HG03521 (cell line): Measurements from ENCODE around the gene TBC1D22A.

ENCODE experiments used
- ATAC-seq: cut with Tn5 transposase; IDR thresholded peaks from one replicate; pipeline ENCODE4 v1.9.1; 2021; ENCODE audit warnings: mild to moderate bottlenecking, moderate library complexity; ENCODE audit not compliant: unreplicated experiment

Gene TBC1D22A

DNA sequence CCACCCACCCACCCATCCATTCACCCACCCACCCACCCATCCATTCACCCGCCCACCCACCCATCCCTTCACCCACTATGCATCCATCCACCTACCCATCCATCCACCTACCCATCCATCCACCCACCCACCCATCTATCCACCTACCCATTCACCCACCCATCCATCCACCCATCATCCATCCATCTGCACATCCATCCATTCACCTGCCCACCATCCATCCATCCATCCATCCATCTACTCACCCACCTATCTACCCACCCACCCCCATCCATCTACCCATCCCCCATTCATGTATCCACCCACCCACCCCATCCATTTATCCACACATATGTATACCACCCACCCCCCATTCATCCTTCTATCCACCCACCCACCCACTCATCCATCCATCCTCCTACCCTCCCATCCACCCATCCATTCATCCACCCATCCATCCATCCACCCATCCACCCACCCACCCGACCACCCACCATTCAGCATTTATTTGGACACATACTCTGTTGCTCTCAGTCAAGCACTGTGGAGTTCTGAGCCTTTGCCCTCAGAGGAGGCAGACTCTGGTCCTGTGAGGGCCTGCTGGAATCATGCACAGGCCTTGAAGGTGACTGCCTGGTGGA is 380.1 kb downstream of the TBC1D22A start:
- ATAC-seq: no peak

- ATAC-seq: no peak
These were observed 380.9 kb downstream of the TBC1D22A start for GRCh38 chr22:47143249-47143938.

- no peak for ATAC-seq
These were observed 381.8 kb downstream of the TBC1D22A start for GRCh38 chr22:47144076-47144765.

DNA sequence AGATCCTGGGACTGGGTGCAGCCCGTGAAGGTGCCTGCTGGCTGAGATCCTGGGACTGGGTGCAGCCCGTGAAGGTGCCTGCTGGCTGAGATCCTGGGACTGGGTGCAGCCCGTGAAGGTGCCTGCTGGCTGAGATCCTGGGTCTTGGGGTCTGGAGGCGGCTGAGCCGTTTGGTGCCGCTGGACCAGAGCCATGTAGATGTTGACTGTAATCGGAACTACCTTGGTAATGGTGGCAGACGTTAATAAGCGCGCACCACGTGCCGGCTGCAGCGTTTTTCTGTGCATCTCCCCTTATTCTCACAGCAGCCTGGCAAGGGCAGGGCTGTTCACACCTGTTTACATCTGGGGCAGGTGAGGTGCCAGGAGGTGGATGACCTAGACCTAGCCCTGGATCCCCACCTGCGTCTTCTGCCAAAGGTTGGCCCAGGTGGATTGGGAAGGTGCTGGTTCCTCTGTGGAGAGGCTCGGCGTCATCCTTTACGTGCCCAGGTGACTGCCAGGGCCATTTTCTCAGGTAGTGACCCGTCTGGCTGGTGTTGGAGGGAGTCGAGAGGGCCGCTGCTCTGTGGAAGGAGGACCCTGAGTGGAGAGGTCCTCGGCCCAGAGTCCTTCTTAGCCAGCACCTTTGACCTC is 382.5 kb downstream of the TBC1D22A start:
- ATAC-seq: no peak

- ATAC-seq: no peak
These were observed 383.4 kb downstream of the TBC1D22A start for GRCh38 chr22:47145883-47146282.

DNA sequence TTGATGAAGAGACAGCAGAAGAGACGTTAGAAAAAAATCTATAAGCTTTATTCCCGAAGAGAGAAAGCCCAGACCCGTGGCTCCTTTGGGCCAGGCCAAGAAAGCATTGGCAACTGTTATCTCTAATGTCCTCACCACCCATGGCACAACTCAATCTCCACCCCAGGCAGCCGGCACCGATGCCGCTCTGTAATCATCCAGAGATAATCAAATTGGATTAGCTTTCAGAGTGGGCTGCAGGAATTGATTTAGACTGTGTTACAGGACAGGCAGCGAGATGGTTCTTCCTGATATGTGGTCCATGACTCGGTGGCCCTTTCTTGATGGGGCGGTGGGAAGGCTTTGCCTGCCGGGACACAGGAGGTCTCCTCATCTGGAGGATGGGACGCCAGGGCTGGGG is 383.9 kb downstream of the TBC1D22A start:
- ATAC-seq: no peak

- no peak for ATAC-seq
These were observed 384.5 kb downstream of the TBC1D22A start for GRCh38 chr22:47146941-47147340.

DNA sequence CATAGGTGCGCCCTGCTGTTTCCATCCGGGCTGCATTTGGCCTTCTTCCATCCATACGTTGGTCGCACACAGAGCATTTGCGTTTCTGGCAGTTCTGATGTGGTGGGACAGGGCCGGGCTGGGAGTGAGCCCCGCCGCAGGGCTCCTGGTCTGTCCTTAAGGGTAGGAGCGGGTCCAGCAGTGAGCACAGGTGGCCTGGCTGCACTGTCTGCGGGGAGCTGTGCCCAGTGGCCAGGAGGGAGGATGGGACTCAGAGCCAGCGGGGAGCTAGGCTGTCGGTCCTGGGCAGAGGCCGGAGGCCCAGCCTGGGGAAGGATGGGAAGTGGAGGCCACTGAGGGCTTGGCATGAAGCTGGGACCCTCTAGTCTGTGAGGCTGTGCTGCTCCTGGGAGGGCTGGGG is 385.1 kb downstream of the TBC1D22A start:
- no peak for ATAC-seq

- ATAC-seq: no peak
These were observed 386.1 kb downstream of the TBC1D22A start for GRCh38 chr22:47148510-47148909.

DNA sequence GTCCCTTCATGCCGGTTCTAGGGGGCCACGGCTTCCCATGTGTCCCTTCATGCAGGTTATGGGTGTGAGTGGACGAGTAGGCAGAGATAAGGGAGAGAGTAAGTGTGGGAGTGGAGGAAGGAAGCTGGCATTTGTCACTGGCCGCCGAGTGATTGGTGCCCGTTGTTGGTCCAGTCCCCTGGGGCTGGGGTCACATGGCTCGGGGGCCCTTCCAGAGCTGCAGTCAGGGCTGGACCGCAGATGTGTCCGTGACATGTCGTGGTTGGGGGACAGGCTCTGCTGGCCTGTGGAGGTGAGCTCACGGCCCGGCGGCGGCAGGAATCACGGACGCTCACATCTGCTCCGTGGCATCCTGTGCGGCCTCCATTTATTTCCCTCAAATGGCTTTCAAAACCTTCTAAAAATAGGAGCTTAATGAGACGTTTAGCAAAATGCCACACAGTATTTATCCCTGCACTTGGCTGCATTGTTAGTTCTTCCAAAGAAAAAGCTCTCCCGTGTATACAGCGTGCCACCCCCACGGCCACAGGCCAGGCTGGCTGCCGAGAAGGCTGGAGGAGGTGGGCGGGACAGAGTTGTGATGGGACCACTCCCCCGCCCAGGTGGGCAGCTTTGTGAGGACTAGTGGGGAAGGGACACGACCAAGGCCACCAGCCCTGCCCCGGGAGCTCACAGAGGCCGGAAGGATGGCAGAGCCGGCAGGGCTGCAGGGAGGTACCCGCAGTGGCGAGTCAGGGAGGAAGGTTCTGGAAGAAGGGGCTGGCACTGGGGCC is 386.7 kb downstream of the TBC1D22A start:
- no peak for ATAC-seq

DNA sequence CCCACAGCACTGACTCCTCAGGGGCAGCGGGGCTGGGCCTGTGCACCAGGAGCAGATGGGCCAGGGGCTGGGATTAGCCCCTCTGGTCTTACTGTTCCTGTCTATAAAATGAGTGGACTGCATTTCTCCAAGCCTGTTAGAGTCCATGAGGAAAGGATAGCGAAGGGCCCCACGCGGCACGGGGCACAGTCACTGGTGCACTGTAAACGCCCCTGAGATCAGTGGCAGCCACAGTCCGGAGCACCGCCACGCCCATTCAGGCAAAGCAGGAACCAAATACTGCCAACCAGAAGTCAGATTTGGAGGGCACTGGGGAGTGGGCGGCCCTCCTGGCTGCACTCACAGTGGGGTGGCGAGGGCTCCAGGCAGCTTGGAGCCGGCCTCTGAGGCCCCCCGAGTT is 387.5 kb downstream of the TBC1D22A start:
- ATAC-seq: no peak

DNA sequence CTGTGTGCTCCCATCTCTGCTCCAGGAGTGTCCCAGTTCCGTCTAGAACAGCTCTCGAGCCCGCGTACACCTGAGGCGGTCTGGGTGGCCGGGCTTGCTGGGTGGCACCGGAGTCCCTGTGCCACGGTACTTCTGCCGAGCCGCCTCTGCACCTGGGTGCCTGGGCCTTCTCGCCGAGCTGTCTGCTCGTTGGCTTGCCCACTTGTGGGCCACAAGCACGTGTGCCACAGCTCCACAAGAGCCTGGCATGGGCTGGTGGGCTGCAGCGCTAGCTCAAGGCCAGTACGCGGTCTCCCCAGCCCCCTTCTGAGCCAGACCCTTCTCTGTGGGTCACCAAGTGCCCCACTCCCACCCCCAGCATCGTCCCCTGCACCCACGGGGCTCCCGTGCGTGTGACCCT is 388.0 kb downstream of the TBC1D22A start:
- ATAC-seq: no peak

GRCh38 chr22:47151064-47151463 is 388.6 kb downstream of the TBC1D22A start:
- no peak for ATAC-seq

DNA sequence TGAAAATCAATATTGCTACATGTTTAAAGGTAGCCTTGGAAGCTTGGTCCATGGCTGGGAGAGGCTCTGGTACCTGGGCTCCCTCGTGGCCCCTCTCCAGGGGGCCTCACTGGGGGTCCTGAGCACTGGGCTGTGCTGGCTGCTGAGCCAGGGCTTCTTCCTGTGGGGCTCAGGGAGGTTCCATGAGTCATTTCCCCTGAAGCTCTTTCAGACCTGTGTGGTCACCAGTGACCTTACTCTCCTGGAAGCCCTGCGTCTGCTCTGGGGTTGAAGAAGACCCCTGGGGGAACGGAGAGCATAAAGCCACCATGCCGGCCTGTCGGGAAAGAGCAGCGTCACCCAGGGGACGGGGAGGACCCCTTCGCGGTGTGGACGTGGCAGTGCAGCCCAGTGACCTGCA is 389.0 kb downstream of the TBC1D22A start:
- no peak for ATAC-seq

DNA sequence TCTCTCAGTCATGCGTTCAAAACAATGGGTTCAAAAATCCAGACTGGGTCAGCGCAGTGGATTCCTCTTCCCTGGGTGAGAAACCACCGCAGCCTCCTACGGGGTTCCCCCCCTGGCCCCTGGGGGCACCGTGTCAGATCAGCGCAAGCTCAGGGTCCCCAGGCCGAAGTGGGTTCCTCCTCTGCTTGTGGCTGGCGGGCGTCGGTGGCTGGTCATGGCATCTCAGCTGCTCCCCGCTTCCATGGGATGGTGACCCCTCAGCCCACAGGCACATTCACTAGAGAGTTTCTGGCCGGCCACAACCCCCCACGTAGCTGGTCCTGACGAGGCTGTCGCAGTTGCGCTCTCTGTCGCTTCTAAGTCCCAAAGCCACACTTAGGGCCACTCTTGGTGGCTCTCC is 389.8 kb downstream of the TBC1D22A start:
- no peak for ATAC-seq

DNA sequence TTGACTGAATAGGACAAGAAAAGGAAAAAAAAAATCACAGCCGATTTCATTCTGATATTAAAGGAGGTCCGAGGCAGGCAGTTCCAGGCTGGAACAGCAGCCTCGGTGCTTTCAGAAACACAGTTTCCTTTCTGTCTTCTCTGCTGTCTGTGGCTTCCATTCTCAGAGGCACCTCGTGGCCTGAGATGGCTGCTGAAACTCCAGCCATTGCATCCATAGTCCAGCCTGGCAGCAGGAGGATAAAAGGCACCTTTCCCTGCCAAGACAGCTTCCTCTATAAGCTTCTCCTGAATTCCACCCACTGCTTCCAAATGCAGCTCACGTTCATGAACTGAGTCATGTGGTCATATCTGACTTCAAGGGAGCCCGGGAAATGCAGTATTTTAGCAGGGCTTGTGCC is 390.5 kb downstream of the TBC1D22A start:
- ATAC-seq: no peak

- no peak for ATAC-seq
These were observed 391.5 kb downstream of the TBC1D22A start for GRCh38 chr22:47153854-47154525.

- no peak for ATAC-seq
These were observed 392.2 kb downstream of the TBC1D22A start for GRCh38 chr22:47154621-47155081.

- ATAC-seq: no peak
These were observed 392.9 kb downstream of the TBC1D22A start for GRCh38 chr22:47155131-47155885.

- no peak for ATAC-seq
These were observed 393.5 kb downstream of the TBC1D22A start for GRCh38 chr22:47155912-47156311.
